ENCODE results near the gene RASA3. TPM values are rescaled to one million over a fixed set of nuclear protein-coding genes. Genes with fewer than 3 reads are reported as not detected.

The RASA3 gene
- total RNA-seq, 1 experiment from 2014 or later = 22.3 TPM

GRCh38 chr13:114110091-114110829 lies 22.2 kb downstream of the RASA3 start (continued):
- no peak for TF ChIP-seq E2F1 (CRISPR knock-in tag; IDR thresholded peaks at IDR 0.05)
- no peak for TF ChIP-seq MLX (CRISPR knock-in tag; IDR thresholded peaks at IDR 0.05)
- TF ChIP-seq NFYB (CRISPR knock-in tag; conservative IDR thresholded peaks at IDR 0.05; ENCODE audit: low read depth) = no peak
- TF ChIP-seq SP1 (CRISPR knock-in tag; conservative IDR thresholded peaks at IDR 0.05) = no peak
- no peak for TF ChIP-seq OVOL2 (CRISPR knock-in tag; IDR thresholded peaks at IDR 0.05; ENCODE audit: borderline replicate concordance)
- TF ChIP-seq ZNF281 (CRISPR knock-in tag; IDR thresholded peaks at IDR 0.05) = no peak
- TF ChIP-seq NFE2L1 (CRISPR knock-in tag; IDR thresholded peaks at IDR 0.05) = 0 out of 2 replicates have a peak, but pooled peaks have one; percentile 25
- 0 out of 2 replicates have a peak, but pooled peaks have one; percentile 56 for TF ChIP-seq ZNF121 (CRISPR knock-in tag; IDR thresholded peaks at IDR 0.05)
- no peak for TF ChIP-seq SMAD3 (CRISPR knock-in tag; IDR thresholded peaks at IDR 0.05; ENCODE audit: borderline replicate concordance)
- no peak for TF ChIP-seq ZNF232 (CRISPR knock-in tag; IDR thresholded peaks at IDR 0.05)

- Mint-ChIP-seq H3K27ac (no peak overlapping the region; the same call in 1 of the 2 replicates), H3K9me3 (no peaks in the 10 kb centered on the region), H3K4me3 (no peak overlapping the region), H3K36me3 (no peaks in the 10 kb centered on the region), H3K4me1 (peaks cover 44% of the 10 kb centered on the region), H3K27me3 (ENCODE audit: low read depth) (no peaks in the 10 kb centered on the region)
- ATAC-seq (no peak), DNase-seq (ENCODE audit: low spot score) (peak; percentile 16)
- POLR2A ChIA-PET = no interaction called here
- CTCF ChIA-PET = interaction anchor here (1.0 to 2.4 kb wide), 2 partner anchors 12 to 93 kb away, joined by 3 to 8 read pairs; no protein-coding TSS in a partner anchor
- TF ChIP-seq ZNF423 (CRISPR knock-in tag; IDR thresholded peaks at IDR 0.05) = peak; percentile 63
- no peak for TF ChIP-seq CREB1 (CRISPR knock-in tag; IDR thresholded peaks at IDR 0.05)
- TF ChIP-seq CBFB (CRISPR knock-in tag; IDR thresholded peaks at IDR 0.05; ENCODE audit: low read depth) = no peak
Measured at GRCh38 chr13:114109641-114110041, 22.8 kb downstream of the RASA3 start.

GRCh38 chr13:114108894-114109293 lies 23.5 kb downstream of the RASA3 start:
- Mint-ChIP-seq H3K27me3 (ENCODE audit: low read depth) (no peaks in the 10 kb centered on the region), H3K36me3 (peaks cover 3% of the 10 kb centered on the region; the same call in 1 of the 2 replicates), H3K9me3 (0 out of 2 replicates have a peak, but pooled peaks cover 3% of the 10 kb centered on the region), H3K27ac (peak overlapping the region; percentile 87), H3K4me3 (no peak overlapping the region), H3K4me1 (peaks cover 37% of the 10 kb centered on the region)
- POLR2A ChIA-PET = no interaction called here
- ATAC-seq (no peak), DNase-seq (ENCODE audit: low spot score) (peak; percentile 5)
- CTCF ChIA-PET = interaction anchor here (2.4 kb wide), 1 partner anchor 92 kb away, joined by 8 read pairs; no protein-coding TSS in a partner anchor
- TF ChIP-seq ELF4 (CRISPR knock-in tag; IDR thresholded peaks at IDR 0.05; ENCODE audit: low read depth) (no peak), MYBL2 (CRISPR knock-in tag; IDR thresholded peaks at IDR 0.05) (no peak), ZNF219 (CRISPR knock-in tag; IDR thresholded peaks at IDR 0.05; ENCODE audit: borderline replicate concordance) (no peak), ZNF263 (CRISPR knock-in tag; IDR thresholded peaks at IDR 0.05; ENCODE audit: low read depth) (no peak), FOXJ3 (CRISPR knock-in tag; IDR thresholded peaks at IDR 0.05; ENCODE audit: borderline replicate concordance) (no peak), TCF7 (CRISPR knock-in tag; IDR thresholded peaks at IDR 0.05; ENCODE audit: low read depth) (no peak), ZNF281 (CRISPR knock-in tag; IDR thresholded peaks at IDR 0.05) (no peak), NFE2L1 (CRISPR knock-in tag; IDR thresholded peaks at IDR 0.05) (no peak), FOXP1 (CRISPR knock-in tag; IDR thresholded peaks at IDR 0.05; ENCODE audit: borderline replicate concordance) (no peak), SOX15 (CRISPR knock-in tag; IDR thresholded peaks at IDR 0.05) (no peak), MXD4 (CRISPR knock-in tag; IDR thresholded peaks at IDR 0.05; ENCODE audit: borderline replicate concordance) (no peak), SMAD4 (CRISPR knock-in tag; IDR thresholded peaks at IDR 0.05) (no peak), OVOL2 (CRISPR knock-in tag; IDR thresholded peaks at IDR 0.05; ENCODE audit: borderline replicate concordance) (no peak), ATF3 (CRISPR knock-in tag; conservative IDR thresholded peaks at IDR 0.05) (no peak), ZNF671 (CRISPR knock-in tag; IDR thresholded peaks at IDR 0.05) (no peak), MLX (CRISPR knock-in tag; IDR thresholded peaks at IDR 0.05) (no peak)
